GM12878 (cell line): ENCODE measurements around the gene EMC1.

Experiments
- EP300 ChIP-seq, 2 experiments: fragments of 150-350 bp in 1 of 2; IDR thresholded peaks; 2 replicates each; pipeline ENCODE4 v1.6.1; 2011 to 2012; ENCODE audit warnings: low read depth in 2 of 2, low read length in 2 of 2, borderline replicate concordance in 1 of 2, improper control_type of control experiment in 1 of 2, inconsistent platforms in 1 of 2; ENCODE audit not compliant: control insufficient read depth in 1 of 2
- NFXL1 ChIP-seq: fragments of 450-650 bp; IDR thresholded peaks from 2 replicates; pipeline ENCODE4 v1.6.1; 2017; ENCODE audit warnings: antibody characterized with exemption, mild to moderate bottlenecking, borderline replicate concordance
- TF ChIP-seq, protein P1 (sequence below): IDR thresholded peaks from 2 replicates; pipeline ENCODE4 v1.6.1; 2012; ENCODE audit warnings: low read depth, low read length, improper control_type of control experiment
- TF ChIP-seq, protein P2 (sequence below): IDR thresholded peaks from 2 replicates; pipeline ENCODE4 v1.6.1; 2012; ENCODE audit warnings: mild to moderate bottlenecking, low read depth, low read length

- TF ChIP-seq, protein P1, sequence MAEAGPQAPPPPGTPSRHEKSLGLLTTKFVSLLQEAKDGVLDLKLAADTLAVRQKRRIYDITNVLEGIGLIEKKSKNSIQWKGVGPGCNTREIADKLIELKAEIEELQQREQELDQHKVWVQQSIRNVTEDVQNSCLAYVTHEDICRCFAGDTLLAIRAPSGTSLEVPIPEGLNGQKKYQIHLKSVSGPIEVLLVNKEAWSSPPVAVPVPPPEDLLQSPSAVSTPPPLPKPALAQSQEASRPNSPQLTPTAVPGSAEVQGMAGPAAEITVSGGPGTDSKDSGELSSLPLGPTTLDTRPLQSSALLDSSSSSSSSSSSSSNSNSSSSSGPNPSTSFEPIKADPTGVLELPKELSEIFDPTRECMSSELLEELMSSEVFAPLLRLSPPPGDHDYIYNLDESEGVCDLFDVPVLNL: no peak
- TF ChIP-seq, protein P2, sequence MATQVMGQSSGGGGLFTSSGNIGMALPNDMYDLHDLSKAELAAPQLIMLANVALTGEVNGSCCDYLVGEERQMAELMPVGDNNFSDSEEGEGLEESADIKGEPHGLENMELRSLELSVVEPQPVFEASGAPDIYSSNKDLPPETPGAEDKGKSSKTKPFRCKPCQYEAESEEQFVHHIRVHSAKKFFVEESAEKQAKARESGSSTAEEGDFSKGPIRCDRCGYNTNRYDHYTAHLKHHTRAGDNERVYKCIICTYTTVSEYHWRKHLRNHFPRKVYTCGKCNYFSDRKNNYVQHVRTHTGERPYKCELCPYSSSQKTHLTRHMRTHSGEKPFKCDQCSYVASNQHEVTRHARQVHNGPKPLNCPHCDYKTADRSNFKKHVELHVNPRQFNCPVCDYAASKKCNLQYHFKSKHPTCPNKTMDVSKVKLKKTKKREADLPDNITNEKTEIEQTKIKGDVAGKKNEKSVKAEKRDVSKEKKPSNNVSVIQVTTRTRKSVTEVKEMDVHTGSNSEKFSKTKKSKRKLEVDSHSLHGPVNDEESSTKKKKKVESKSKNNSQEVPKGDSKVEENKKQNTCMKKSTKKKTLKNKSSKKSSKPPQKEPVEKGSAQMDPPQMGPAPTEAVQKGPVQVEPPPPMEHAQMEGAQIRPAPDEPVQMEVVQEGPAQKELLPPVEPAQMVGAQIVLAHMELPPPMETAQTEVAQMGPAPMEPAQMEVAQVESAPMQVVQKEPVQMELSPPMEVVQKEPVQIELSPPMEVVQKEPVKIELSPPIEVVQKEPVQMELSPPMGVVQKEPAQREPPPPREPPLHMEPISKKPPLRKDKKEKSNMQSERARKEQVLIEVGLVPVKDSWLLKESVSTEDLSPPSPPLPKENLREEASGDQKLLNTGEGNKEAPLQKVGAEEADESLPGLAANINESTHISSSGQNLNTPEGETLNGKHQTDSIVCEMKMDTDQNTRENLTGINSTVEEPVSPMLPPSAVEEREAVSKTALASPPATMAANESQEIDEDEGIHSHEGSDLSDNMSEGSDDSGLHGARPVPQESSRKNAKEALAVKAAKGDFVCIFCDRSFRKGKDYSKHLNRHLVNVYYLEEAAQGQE: no peak
- TF ChIP-seq EP300 (IDR thresholded peaks at IDR 0.05; ENCODE audit: borderline replicate concordance in 1 of 2, control insufficient read depth in 1 of 2, low read depth in 2 of 2, low read length in 2 of 2) (no peak), NFXL1 (no peak)
These were observed 4.0 kb upstream of the EMC1 start for GRCh38 chr1:19255288-19255687.
